WERI-Rb-1 (cell line): ENCODE results near the gene TMSB4X.

Source experiments
- DNase-seq: peaks from one replicate; pipeline ENCODE4 v3.0.0-alpha.2; 2020
- H3K27ac ChIP-seq: fragments of 250-450 bp; sonication (Bioruptor Pico); 2 replicates; pipeline ENCODE4 v1.5.1; 2020; ENCODE audit warnings: mild to moderate bottlenecking, moderate library complexity
- H3K27me3 ChIP-seq: fragments of 250-450 bp; sonication (Bioruptor Pico); 2 replicates; pipeline ENCODE4 v1.5.1; 2021; ENCODE audit warnings: mild to moderate bottlenecking, low read depth, moderate library complexity; ENCODE audit not compliant: insufficient read depth, severe bottlenecking
- H3K36me3 ChIP-seq: fragments of 250-450 bp; sonication (Bioruptor Pico); 2 replicates; pipeline ENCODE4 v1.5.1; 2020; ENCODE audit warnings: mild to moderate bottlenecking, moderate library complexity
- H3K4me3 ChIP-seq: 2 replicates; pipeline ENCODE4 v1.5.1; 2011; ENCODE audit warnings: low read depth, mild to moderate bottlenecking, control low read depth, low read length
- H3K9me3 ChIP-seq: fragments of 250-450 bp; sonication (Bioruptor Pico); 2 replicates; pipeline ENCODE4 v1.5.1; 2021; ENCODE audit warnings: mild to moderate bottlenecking, moderate library complexity; ENCODE audit not compliant: severe bottlenecking
- TF ChIP-seq, protein P1 (sequence below): IDR thresholded peaks from 2 replicates; pipeline ENCODE4 v1.5.1; 2011; ENCODE audit warnings: low read depth, mild to moderate bottlenecking, control low read depth, inconsistent platforms, low read length

TMSB4X gene

DNA sequence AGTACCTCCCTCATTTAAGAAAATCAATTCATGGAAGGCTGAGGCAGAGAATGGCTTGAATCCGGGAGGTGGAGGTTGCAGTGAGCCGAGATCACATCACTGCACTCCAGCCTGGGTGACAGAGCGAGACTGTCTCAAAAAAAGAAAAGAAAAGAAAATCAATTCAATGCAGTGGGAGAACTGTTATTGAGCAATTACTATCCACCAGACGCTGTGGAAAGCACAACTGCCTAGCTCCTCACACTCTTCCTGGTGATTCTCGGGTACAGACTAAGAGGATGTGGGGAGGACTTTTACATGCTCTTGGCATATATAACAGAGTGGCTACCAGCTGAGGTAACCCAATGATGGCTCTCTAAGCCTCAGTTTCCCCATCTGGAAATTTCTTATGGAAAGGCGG is 2.7 kb upstream of the TMSB4X start:
- no peak overlapping the region for H3K27ac ChIP-seq
- H3K9me3 ChIP-seq: no peaks in the 10 kb centered on the region
- no peaks in the 10 kb centered on the region for H3K27me3 ChIP-seq
- DNase-seq: no peak
- peaks cover 19% of the 10 kb centered on the region for H3K36me3 ChIP-seq
- no peak overlapping the region for H3K4me3 ChIP-seq
- TF ChIP-seq, protein P1, sequence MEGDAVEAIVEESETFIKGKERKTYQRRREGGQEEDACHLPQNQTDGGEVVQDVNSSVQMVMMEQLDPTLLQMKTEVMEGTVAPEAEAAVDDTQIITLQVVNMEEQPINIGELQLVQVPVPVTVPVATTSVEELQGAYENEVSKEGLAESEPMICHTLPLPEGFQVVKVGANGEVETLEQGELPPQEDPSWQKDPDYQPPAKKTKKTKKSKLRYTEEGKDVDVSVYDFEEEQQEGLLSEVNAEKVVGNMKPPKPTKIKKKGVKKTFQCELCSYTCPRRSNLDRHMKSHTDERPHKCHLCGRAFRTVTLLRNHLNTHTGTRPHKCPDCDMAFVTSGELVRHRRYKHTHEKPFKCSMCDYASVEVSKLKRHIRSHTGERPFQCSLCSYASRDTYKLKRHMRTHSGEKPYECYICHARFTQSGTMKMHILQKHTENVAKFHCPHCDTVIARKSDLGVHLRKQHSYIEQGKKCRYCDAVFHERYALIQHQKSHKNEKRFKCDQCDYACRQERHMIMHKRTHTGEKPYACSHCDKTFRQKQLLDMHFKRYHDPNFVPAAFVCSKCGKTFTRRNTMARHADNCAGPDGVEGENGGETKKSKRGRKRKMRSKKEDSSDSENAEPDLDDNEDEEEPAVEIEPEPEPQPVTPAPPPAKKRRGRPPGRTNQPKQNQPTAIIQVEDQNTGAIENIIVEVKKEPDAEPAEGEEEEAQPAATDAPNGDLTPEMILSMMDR: no peak

DNA sequence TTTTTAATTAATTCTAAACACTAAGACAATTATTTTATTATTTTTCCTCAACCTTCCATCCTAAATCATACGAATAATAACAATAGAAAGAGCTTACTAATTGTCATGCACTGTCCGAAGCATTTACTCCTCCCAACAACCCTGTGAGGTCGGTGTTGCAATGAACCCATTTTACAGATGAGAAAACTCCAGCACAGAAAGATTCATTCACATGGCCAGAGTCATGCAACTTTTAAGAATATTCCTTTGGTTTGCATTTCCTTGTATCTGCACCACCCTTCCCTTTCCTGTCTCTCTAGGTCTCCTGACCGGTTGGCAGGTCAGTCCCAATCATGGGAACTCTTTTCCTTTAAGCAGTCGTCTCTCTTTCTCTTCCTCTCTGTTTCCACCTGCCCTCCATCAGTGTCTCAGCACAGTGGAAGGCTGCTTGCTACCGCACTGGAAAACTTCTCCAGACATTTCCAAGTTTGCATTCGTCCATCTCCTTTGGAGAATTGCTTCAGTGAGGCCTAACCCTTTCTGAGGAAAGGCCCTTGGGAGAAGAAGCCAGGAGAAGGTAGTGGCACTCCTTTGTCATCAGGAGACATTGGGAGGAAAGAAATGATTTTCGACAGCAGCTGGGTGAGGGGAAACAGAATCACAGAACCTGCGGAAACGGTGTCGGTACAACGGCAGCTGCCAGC is 1.9 kb upstream of the TMSB4X start:
- Histone ChIP-seq H3K36me3 (peaks cover 24% of the 10 kb centered on the region), H3K27me3 (no peaks in the 10 kb centered on the region), H3K4me3 (no peak overlapping the region), H3K9me3 (no peaks in the 10 kb centered on the region), H3K27ac (no peak overlapping the region)
- TF ChIP-seq, protein P1: no peak
- DNase-seq: no peak

DNA sequence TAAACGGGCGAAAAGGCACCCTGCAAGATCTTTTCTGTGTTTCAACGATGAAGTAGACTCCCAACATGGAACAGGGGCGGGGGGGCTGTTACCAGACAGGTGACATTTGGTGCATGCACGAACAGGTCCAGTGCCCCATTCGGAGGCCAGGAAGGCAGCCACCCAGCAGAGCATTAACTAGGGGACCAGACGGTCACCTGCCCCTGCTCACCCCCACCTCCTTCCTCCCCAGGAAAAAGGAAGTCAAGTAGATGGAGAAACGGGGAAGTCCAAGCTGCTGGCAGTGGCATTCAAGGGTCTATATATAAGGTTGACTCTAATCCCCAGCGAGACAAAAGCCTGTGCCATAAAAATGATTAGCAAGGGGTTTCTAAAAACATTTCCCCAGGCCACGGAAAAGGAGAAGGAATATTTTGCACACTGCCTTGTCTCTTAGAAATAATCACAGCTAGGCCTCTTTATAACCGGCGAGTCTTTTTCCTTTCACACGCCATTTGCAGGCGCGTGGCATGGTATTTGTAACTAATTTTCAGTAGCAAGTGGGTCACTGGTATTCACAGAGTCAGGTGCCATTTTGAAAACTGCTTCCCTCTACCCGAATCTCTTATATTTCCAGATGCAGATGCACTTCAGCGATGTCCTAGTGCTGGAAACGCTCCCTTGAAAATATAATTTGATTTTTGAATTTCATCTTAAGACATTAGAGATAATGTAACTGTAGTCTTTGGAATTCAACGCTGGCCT is 1.2 kb upstream of the TMSB4X start:
- Histone ChIP-seq H3K9me3 (no peaks in the 10 kb centered on the region), H3K4me3 (no peak overlapping the region; the same call in 1 of the 2 replicates), H3K27ac (peak overlapping the region; percentile 78), H3K36me3 (peaks cover 24% of the 10 kb centered on the region), H3K27me3 (no peaks in the 10 kb centered on the region)
- no peak for DNase-seq
- TF ChIP-seq, protein P1: no peak

DNA sequence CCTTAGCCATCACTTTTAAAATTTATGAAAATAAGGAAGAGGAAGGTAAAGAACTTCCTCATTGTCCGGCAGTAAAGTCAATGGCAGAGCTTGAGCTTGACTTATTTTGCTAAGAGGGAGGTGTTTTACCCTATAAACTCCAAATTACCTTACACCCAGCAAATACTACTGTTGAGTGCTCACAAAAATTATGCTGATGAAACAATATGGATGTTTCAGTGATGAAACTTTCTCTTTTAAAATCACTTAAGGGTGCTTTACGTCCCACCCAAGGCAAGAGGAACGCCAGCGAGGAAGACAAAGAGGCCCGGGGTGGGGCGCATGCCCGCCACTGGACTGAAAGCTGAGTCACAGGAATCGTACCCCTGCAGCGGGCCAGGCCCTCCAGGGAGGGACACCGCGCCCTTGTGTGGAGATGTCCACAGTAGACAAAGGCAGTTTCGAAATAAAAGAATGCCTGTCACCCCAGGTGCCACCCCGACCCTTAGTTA is 560 bp upstream of the TMSB4X start:
- peaks cover 24% of the 10 kb centered on the region for H3K36me3 ChIP-seq
- no peaks in the 10 kb centered on the region for H3K27me3 ChIP-seq
- H3K27ac ChIP-seq: peak overlapping the region; percentile 78
- peak overlapping the region; percentile 99 for H3K4me3 ChIP-seq
- H3K9me3 ChIP-seq: no peaks in the 10 kb centered on the region
- TF ChIP-seq, protein P1: no peak
- DNase-seq: peak; percentile 39

DNA sequence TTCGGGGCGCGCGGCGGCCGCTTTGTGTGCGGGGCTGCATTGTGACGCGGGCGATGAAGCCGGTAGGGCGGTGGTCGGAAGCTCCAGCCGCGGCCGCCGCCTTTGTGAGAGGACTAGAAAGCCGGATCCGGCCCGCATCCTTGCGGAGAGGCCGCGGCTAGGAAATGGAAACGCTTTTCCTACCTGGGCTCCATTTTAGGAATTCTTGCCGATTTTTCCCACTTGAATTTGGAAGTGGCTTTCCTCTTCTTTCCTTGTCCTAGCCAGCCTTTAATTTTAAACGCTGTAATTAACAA is 708 bp downstream of the TMSB4X start:
- Histone ChIP-seq H3K27me3 (no peaks in the 10 kb centered on the region), H3K36me3 (peaks cover 24% of the 10 kb centered on the region), H3K9me3 (no peaks in the 10 kb centered on the region), H3K4me3 (peak overlapping the region; percentile 99), H3K27ac (peak overlapping the region; percentile 78)
- TF ChIP-seq, protein P1: no peak
- peak; percentile 35 for DNase-seq
